ENCODE measurements around the gene SORCS2.

- TF ChIP-seq CTCF (IDR thresholded peaks at IDR 0.05) = no peak
- TF ChIP-seq POLR2AphosphoS5 (IDR thresholded peaks at IDR 0.05) = no peak
- no peak for TF ChIP-seq POLR2A (IDR thresholded peaks at IDR 0.05)
These were observed 110.6 kb downstream of the SORCS2 start for GRCh38 chr4:7302781-7303404.

Data from breast epithelium (tissue), 3 donors.